Measurements from ENCODE around the gene THSD4. TPM values are rescaled to one million over a fixed set of nuclear protein-coding genes. Genes with fewer than 3 reads are reported as not detected.

The THSD4 gene
- total and polyA plus RNA-seq, 2 of the 8 experiments (the other 6 are each of a cell fraction or from before 2014, with no cell fraction given): 2.5 to 6.2 TPM

- H3K4me3 ChIP-seq (ENCODE audit: extremely low read depth in 1 of 4, insufficient read depth in 2 of 4, low read depth in 3 of 4, low read length in 4 of 4): no peak overlapping the region
- no peak overlapping the region for H4K5ac ChIP-seq (ENCODE audit: insufficient read length, low read depth, low read length)
- H4K91ac ChIP-seq (replicated peaks; ENCODE audit: insufficient read length, low read length): no peak overlapping the region
- H2BK20ac ChIP-seq (ENCODE audit: low read length): no peak overlapping the region; the same call in 1 of the 2 replicates
- FAIRE-seq (no peak), DNase-seq (ENCODE audit: low read depth in 1 of 2, low spot score in 2 of 2) (no peak)
- no peak overlapping the region for H3K9ac ChIP-seq (replicated peaks in 1 of 4; ENCODE audit: extremely low read depth in 1 of 4, low read depth in 3 of 4, low read length in 3 of 4)
- H2BK15ac ChIP-seq (ENCODE audit: low read length): no peak overlapping the region
- no peak overlapping the region for H2AFZ ChIP-seq (ENCODE audit: low read length)
- H2BK12ac ChIP-seq (ENCODE audit: low read depth, low read length): no peak overlapping the region
- no peak overlapping the region; a peak in 1 of 4 replicates for H3K4me2 ChIP-seq (ENCODE audit: insufficient read depth in 1 of 2, low read depth in 2 of 2, low read length in 2 of 2)
- CTCF ChIA-PET (ENCODE audit: partially characterized antibody): interaction anchor here (1.7 kb wide), 1 partner anchor 44 kb away, joined by 3 read pairs; no protein-coding TSS in a partner anchor
- H3K27me3 ChIP-seq (replicated peaks in 1 of 4; ENCODE audit: control insufficient read depth in 3 of 4, extremely low read depth in 1 of 4, insufficient read depth in 3 of 4, low read length in 3 of 4): no peaks in the 10 kb centered on the region
- H3K14ac ChIP-seq (ENCODE audit: insufficient read length): no peak overlapping the region
- H3K23me2 ChIP-seq (ENCODE audit: low read depth, low read length): no peaks in the 10 kb centered on the region
- H3K79me1 ChIP-seq (ENCODE audit: low read depth, low read length): no peaks in the 10 kb centered on the region
- H3K9me3 ChIP-seq (ENCODE audit: insufficient read depth in 2 of 2, low read depth in 1 of 2, low read length in 1 of 2): no peaks in the 10 kb centered on the region
- no peak overlapping the region for H3K56ac ChIP-seq (replicated peaks; ENCODE audit: insufficient read length, low read depth, low read length)
- no peaks in the 10 kb centered on the region for H4K20me1 ChIP-seq (replicated peaks in 1 of 2; ENCODE audit: control insufficient read depth in 1 of 2, insufficient read depth in 2 of 2, low read length in 2 of 2)
- no peak overlapping the region; the same call in 1 of the 2 replicates for H3K18ac ChIP-seq (ENCODE audit: extremely low read depth, low read length)
- no peaks in the 10 kb centered on the region for H3K79me2 ChIP-seq (ENCODE audit: control insufficient read depth in 1 of 2, insufficient read depth in 2 of 2, low read length in 2 of 2)
- H2BK120ac ChIP-seq (replicated peaks; ENCODE audit: low read depth, low read length): no peak overlapping the region
- POLR2A ChIA-PET (ENCODE audit: partially characterized antibody): no interaction called here
- no peaks in the 10 kb centered on the region for H3K36me3 ChIP-seq (ENCODE audit: control insufficient read depth in 2 of 4, insufficient read depth in 4 of 4, low read length in 3 of 4)
- H2AK5ac ChIP-seq (ENCODE audit: low read depth, low read length): no peak overlapping the region
- H2BK5ac ChIP-seq (ENCODE audit: low read depth, low read length): no peak overlapping the region
- H3K4ac ChIP-seq (replicated peaks; ENCODE audit: insufficient read length, low read depth, low read length): no peak overlapping the region
- H3K27ac ChIP-seq (ENCODE audit: low read depth, low read length): no peak overlapping the region
- H4K8ac ChIP-seq (ENCODE audit: extremely low read depth, insufficient read depth, low read length): no peak overlapping the region
- no peak overlapping the region for H3K23ac ChIP-seq (ENCODE audit: insufficient read length)
- WGBS, 2 experiments (ENCODE audit: extremely low coverage in 1 of 2, insufficient coverage in 1 of 2, insufficient read length in 1 of 2, insufficient replicate concordance in 2 of 2, low coverage in 1 of 2, low lambda C conversion rate in 2 of 2, missing lambda C conversion rate in 1 of 2): 86% methylated on average over 2 of the region's 2 CpGs; no CpG with 5 or more reads in 1 of the 2 experiments
- peaks cover 4 to 20% (median 11%) of the 10 kb centered on the region in 4 experiments; a peak in 6 of 7 replicates for H3K4me1 ChIP-seq (replicated peaks in 1 of 4; ENCODE audit: control insufficient read depth in 3 of 4, insufficient read depth in 4 of 4, low read length in 3 of 4)
- no peak for TF ChIP-seq RAD21 (IDR thresholded peaks at IDR 0.05 in 1 of 2, conservative IDR thresholded peaks at IDR 0.05 in 1 of 2; ENCODE audit: low read depth in 2 of 2, low read length in 2 of 2)
- no peak for TF ChIP-seq FOSL1 (IDR thresholded peaks at IDR 0.05; ENCODE audit: insufficient read depth, low read depth, low read length)
- no peak for TF ChIP-seq RFX5 (IDR thresholded peaks at IDR 0.05; ENCODE audit: borderline replicate concordance, low read depth, low read length)
- TF ChIP-seq KDM5A (IDR thresholded peaks at IDR 0.05; ENCODE audit: low read length): no peak
- no peak for TF ChIP-seq GABPA (IDR thresholded peaks at IDR 0.05; ENCODE audit: borderline replicate concordance, insufficient read depth, low read length)
- no peak for TF ChIP-seq TEAD4 (IDR thresholded peaks at IDR 0.05; ENCODE audit: low read depth, low read length)
- no peak for TF ChIP-seq BRCA1 (IDR thresholded peaks at IDR 0.05; ENCODE audit: low read depth, low read length)
- no peak for TF ChIP-seq TCF12 (IDR thresholded peaks at IDR 0.05; ENCODE audit: low read depth, low read length)
- no peak for TF ChIP-seq SRF (IDR thresholded peaks at IDR 0.05; ENCODE audit: low read depth, low read length)
- no peak for TF ChIP-seq ZNF274 (IDR thresholded peaks at IDR 0.05; ENCODE audit: borderline replicate concordance, extremely low read depth, low read length)
- TF ChIP-seq GTF2F1 (IDR thresholded peaks at IDR 0.05; ENCODE audit: borderline replicate concordance, low read depth, low read length): no peak
- no peak for TF ChIP-seq SIX5 (IDR thresholded peaks at IDR 0.05; ENCODE audit: low read depth, low read length)
- TF ChIP-seq JUN (IDR thresholded peaks at IDR 0.05; ENCODE audit: low read depth, low read length): no peak
- TF ChIP-seq MAX (IDR thresholded peaks at IDR 0.05): no peak
- TF ChIP-seq RXRA (IDR thresholded peaks at IDR 0.05; ENCODE audit: insufficient read depth, low read depth, low read length): no peak
Observed at GRCh38 chr15:71612869-71613268, 497.6 kb downstream of the THSD4 start.

All from H1 (cell line).